HG03520 (cell line): ENCODE measurements around the gene MED12L.

Experiments
- ATAC-seq: cut with Tn5 transposase; IDR thresholded peaks from one replicate; pipeline ENCODE4 v1.9.1; 2021; ENCODE audit warnings: mild to moderate bottlenecking, moderate library complexity; ENCODE audit not compliant: unreplicated experiment

MED12L gene

DNA sequence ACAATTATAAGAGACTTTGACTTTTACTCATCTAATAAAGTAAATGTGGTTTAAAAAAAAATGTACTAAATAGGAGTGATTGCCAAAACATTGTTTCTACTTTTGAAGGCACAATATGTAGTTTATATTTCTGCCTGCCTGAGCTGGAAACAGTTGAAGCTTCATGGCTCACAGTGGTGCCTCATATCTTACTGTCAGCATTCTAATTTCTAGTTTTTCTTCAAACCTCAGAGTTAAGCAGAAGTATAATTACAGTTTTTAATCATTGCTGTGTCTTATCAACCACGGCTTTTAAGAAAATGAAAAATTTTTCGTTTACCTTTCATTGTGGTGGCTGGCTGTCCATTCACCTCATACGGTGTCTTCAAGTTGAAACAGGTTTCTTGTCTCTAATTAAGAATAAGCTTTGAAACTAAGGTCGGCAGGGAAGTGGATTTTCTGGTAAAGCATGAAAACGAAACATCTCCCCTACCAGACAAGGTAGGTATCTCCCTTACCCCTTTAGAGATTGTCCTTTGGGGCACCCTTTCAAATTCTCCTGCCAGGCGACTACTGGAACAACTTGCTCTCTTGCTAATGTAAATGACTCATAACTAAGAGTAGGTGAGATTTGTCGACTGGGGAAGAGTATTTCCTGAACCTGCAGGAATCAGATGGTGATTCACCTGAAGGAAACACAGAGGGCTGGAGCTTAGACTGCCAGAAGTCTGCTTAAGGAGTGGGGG is 231.0 kb downstream of the MED12L start, which contains the start of gene GPR87:
Gene GPR87, minus strand, starts transcription at position 554 of the 725 bp plus-strand sequence. CDS start 16,720 bp downstream, outside the sequence.
- no peak for ATAC-seq

DNA sequence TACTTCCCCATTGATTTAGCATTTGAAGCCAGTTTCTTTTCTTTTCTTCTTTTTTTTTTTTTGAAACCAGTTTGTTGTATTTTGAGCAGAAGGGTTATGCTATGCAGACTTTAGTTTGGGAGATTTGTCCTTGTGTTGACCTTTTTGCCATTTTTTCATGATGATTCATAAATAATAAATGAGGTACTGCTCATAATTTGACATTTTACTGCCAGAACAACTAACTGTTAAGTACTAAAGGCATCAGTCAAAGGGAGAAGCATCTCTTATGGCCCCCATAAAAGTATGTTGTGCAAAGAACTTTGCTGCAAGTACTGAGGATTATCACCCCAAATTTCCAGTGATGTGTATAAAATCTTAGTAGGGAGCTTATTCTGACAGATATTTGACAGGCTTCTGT is 232.8 kb downstream of the MED12L start:
- ATAC-seq, result no peak

DNA sequence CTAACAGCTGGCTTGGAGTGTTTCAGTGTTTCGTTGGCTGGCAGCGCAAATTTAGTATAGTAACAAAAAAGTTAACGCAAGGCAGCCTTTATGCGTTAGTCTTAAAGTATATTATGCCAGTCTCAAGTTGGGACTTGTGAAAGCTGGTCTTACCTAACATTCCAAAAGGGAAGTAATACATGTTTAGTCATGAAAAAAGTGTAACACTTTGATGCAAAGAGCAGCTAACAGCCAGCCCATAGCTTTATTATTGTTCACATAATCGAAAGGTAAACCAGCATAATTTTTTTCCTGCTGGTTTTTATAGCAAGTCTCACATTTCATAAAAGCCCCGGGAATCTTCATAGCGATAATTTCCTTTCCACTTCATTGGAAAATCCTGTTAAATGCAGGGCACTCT is 233.5 kb downstream of the MED12L start:
- ATAC-seq, result no peak

DNA sequence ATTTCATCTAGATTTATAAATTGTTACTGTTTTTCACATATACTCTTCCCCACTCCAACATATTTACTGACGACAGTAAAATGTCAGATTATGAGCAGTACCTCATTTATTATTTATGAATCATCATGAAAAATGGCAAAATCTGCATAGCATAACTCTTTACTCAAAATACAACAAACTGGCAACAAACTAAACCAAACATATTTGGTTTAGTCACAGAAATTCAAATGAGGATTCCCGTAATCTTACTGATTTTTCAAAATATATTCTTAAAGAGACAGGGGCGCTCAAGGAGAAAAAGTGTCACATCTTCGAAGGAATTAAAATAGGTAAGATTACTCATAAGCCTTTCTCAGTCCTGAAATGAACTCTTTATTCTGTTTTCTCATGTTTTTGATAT is 234.2 kb downstream of the MED12L start:
- no peak for ATAC-seq

- ATAC-seq, result no peak
Observed at GRCh38 chr3:151320131-151320530, 234.7 kb downstream of the MED12L start.

GRCh38 chr3:151321526-151321925 is 236.1 kb downstream of the MED12L start:
- ATAC-seq, result no peak

- ATAC-seq, result no peak
Observed at GRCh38 chr3:151322511-151322910, 237.0 kb downstream of the MED12L start.

- ATAC-seq, result no peak
Observed at GRCh38 chr3:151327571-151328198, 242.2 kb downstream of the MED12L start.

GRCh38 chr3:151328298-151328995 is 243.0 kb downstream of the MED12L start:
- no peak for ATAC-seq

DNA sequence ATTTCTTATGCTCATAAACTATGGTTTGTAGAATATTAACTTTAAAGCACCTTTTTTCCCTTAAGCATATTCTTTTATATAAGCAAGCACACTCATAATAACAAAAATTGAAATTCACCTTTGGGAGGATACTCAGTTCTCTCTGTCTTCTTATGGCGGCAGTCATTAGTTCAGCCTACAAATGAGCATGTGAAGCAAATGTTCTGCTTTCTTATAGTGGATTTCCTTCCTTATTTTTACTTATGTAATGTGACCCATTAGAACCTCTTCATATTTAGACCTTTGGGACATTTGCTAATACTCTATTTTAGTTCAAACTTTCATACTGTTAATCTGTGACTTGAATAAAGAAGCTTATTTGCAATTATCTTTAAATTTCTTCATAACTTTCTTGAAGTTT is 243.9 kb downstream of the MED12L start, which contains the start of gene P2RY13:
Gene P2RY13, minus strand, starts transcription at position 187 of the 400 bp plus-strand sequence. Its CDS starts 21 bp downstream, at position 166.
- ATAC-seq, result no peak

DNA sequence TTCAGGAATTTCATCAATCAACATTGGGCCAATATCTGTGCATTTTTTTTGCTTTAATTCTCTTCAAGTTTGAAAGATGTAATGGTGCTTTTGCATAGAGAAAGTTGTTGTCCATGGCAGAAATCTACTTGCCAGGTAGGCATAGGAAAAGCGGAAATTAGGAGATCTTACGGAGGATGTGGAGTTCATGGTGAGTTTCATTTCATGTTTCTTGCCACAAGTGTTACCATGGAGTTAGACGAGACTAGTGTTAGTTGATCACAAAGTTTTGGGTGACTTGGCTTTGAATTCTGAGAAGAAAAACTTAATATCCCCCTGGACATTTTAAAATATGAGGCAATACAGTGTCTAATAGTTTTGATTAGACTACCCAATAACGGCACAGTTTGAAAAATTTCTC is 244.9 kb downstream of the MED12L start:
- no peak for ATAC-seq

DNA sequence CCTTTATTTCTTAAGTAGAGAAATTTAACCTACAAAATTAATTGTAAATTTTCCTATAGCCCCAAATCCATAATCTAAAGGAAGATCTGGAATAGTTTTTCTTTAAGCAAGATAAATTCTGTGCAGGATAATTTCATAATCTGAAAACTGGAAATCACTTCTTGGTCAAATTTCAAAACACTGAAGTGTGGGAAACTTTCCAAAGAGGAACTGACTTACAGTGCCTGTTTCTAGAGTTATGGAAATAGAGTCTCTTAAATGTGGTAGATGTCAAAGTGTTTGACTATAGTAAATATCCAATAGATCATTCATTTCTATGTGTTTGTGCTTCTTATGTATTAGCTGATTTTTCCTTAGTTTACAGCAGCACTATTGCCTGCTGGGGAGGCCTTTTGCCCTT is 245.4 kb downstream of the MED12L start:
- ATAC-seq, result no peak

DNA sequence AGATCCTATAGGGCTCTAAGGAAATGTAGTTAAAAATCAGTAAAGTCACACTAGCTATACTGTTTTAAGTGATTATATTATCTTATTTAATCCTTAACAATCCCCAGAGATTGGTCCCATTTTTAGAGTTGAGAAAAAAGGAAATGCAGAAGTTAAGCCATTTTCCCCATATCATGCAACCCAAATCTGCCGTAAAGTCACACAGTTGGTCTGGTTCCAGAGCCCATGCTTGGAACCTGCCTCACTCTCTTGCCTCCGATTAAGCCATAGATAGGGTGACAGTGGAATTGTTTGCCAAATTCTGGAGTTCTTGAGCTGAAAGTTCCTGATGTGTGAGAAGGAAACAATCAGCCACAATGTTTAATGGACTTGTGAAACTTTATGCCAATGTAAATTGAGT is 246.2 kb downstream of the MED12L start:
- no peak for ATAC-seq

DNA sequence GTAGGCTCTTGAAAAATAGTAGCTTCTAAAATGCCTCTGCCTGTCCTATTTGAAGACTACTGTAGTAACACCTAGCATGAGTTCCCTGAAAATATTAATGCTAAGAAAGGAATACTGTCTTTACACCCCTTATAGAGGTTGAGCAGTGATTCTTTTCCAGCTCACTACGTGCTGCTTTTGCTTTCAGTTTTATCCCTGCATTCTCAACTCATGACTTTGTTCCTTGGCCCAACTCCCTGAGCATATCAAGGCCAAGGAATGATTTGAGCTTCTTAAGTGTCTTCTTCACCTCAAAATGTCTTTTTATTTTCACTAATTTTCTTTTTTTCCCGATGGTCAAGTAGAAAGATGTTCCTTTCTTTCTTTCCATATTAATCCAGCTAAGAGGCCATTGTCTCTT is 260.4 kb downstream of the MED12L start:
- no peak for ATAC-seq

GRCh38 chr3:151346292-151346691 is 260.8 kb downstream of the MED12L start:
- no peak for ATAC-seq

GRCh38 chr3:151347432-151347831 is 262.0 kb downstream of the MED12L start:
- ATAC-seq, result no peak

DNA sequence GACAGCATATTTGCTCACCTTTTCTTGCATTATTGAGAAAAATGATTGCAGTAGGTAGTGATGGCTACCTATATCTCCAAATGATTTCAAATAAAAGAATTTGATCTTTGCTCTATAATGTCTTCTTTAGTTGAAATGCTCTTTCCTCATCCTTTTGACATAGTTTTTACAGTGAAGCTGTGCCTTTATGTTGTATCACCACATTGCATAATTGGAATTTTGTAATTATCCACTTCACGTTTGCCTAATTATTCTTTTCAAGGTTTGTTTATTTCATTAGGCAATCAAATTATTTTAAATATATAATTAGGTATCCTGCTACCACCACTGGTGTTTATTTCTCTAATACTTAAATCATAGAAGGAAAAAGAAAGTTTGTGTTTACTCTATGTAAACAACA is 265.2 kb downstream of the MED12L start:
- no peak for ATAC-seq

DNA sequence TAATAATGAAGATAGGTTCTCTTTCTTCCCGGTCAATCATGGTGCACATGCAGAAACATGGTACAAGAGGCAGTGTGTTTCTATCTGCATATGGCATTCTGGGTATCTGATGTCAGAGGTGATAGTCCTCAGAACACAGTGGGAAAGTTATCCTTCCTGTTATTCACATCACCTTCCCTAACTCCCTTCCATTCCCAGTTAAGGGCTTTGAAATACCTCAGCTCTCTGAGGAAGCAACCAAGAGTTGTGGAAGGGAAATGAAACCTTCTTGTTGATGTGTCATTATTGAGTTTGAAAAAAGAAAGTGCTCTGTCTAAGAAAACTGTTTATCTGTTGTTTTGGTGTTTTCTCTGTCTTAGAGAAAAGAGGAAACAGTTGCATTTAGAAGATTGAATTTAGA is 265.8 kb downstream of the MED12L start:
- peak; percentile 91 for ATAC-seq

- peak; percentile 17 for ATAC-seq
Observed at GRCh38 chr3:151351648-151352047, 266.2 kb downstream of the MED12L start.

DNA sequence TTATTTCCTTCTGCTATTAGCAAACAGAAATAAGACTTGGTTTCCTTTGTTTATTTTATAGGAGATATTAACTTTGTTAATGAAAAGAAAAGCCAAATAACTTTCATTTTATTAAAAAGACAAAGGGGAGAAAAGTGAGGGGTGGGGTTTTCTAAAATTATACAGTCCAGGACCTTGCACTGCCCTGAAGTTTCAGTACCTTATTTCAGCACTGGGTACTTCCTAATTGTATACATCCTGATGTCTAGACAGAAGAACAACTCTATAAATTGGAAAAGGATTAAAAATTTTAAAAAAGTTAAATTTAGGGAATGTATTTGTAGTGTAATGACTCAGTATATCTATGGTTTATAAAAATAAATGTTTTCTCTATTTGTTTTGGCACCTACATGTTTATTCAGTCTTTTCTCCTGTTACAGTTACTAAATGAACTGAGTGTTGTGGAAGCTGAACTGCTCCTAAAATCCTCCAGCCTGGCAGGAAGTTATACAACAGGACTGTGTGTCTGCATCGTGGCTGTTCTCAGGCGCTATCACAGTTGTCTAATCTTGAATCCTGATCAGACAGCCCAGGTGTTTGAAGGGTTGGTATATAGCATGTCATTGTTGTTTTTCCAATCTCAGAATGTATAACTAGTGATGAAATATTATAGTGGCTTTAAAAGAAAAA is 271.5 kb downstream of the MED12L start:
- ATAC-seq, result no peak

- ATAC-seq, result no peak
Observed at GRCh38 chr3:151357463-151357850, 272.0 kb downstream of the MED12L start.
